ENCODE results near the gene MOGAT1. TPM values are rescaled to one million over a fixed set of nuclear protein-coding genes. Genes with fewer than 3 reads are reported as not detected.

Gene MOGAT1
- total RNA-seq, 1 donor: not detected

- no peaks in the 10 kb centered on the region for H4K20me1 ChIP-seq (ENCODE audit: insufficient read depth, low read length)
- no peaks in the 10 kb centered on the region for H3K9me3 ChIP-seq (ENCODE audit: low read depth, low read length)
- H3K4me1 ChIP-seq (ENCODE audit: insufficient read depth, low read length): peaks cover 18% of the 10 kb centered on the region
- DNase-seq (ENCODE audit: insufficient read length, low spot score, missing footprints): no peak
- no peak for TF ChIP-seq CTCF (IDR thresholded peaks at IDR 0.05; ENCODE audit: extremely low read depth, low read depth, low read length)
- no peaks in the 10 kb centered on the region for H3K27me3 ChIP-seq (ENCODE audit: insufficient read depth, low read length)
- H3K4me3 ChIP-seq (ENCODE audit: insufficient read depth, low read length): no peak overlapping the region
- H3K36me3 ChIP-seq (ENCODE audit: insufficient read depth, low read length): no peaks in the 10 kb centered on the region
- no peaks in the 10 kb centered on the region for H3K79me2 ChIP-seq (ENCODE audit: insufficient read depth, low read length)
- no peak overlapping the region for H3K4me2 ChIP-seq (ENCODE audit: insufficient read depth, low read length)
- H3K27ac ChIP-seq (ENCODE audit: low read depth, low read length): no peak overlapping the region
- H2AFZ ChIP-seq (ENCODE audit: low read length): peak overlapping the region; percentile 26
These were observed 59.8 kb downstream of the MOGAT1 start for GRCh38 chr2:222731201-222731621.

GRCh38 chr2:222732489-222733178 lies 61.2 kb downstream of the MOGAT1 start:
- Histone ChIP-seq H3K9me3 (ENCODE audit: low read depth, low read length) (no peaks in the 10 kb centered on the region), H3K4me3 (ENCODE audit: insufficient read depth, low read length) (no peak overlapping the region), H3K27me3 (ENCODE audit: insufficient read depth, low read length) (no peaks in the 10 kb centered on the region), H3K79me2 (ENCODE audit: insufficient read depth, low read length) (no peaks in the 10 kb centered on the region), H4K20me1 (ENCODE audit: insufficient read depth, low read length) (no peaks in the 10 kb centered on the region), H3K4me2 (ENCODE audit: insufficient read depth, low read length) (no peak overlapping the region), H2AFZ (ENCODE audit: low read length) (no peak overlapping the region), H3K36me3 (ENCODE audit: insufficient read depth, low read length) (no peaks in the 10 kb centered on the region), H3K27ac (ENCODE audit: low read depth, low read length) (no peak overlapping the region), H3K4me1 (ENCODE audit: insufficient read depth, low read length) (peaks cover 21% of the 10 kb centered on the region)
- DNase-seq (ENCODE audit: insufficient read length, low spot score, missing footprints): no peak
- TF ChIP-seq CTCF (IDR thresholded peaks at IDR 0.05; ENCODE audit: extremely low read depth, low read depth, low read length): no peak

GRCh38 chr2:222733470-222733845 lies 62.0 kb downstream of the MOGAT1 start:
- no peaks in the 10 kb centered on the region for H4K20me1 ChIP-seq (ENCODE audit: insufficient read depth, low read length)
- no peak for DNase-seq (ENCODE audit: insufficient read length, low spot score, missing footprints)
- H3K27ac ChIP-seq (ENCODE audit: low read depth, low read length): no peak overlapping the region
- H3K27me3 ChIP-seq (ENCODE audit: insufficient read depth, low read length): no peaks in the 10 kb centered on the region
- no peaks in the 10 kb centered on the region for H3K79me2 ChIP-seq (ENCODE audit: insufficient read depth, low read length)
- no peak for TF ChIP-seq CTCF (IDR thresholded peaks at IDR 0.05; ENCODE audit: extremely low read depth, low read depth, low read length)
- no peak overlapping the region for H3K4me3 ChIP-seq (ENCODE audit: insufficient read depth, low read length)
- peaks cover 21% of the 10 kb centered on the region for H3K4me1 ChIP-seq (ENCODE audit: insufficient read depth, low read length)
- H3K4me2 ChIP-seq (ENCODE audit: insufficient read depth, low read length): no peak overlapping the region
- no peaks in the 10 kb centered on the region for H3K36me3 ChIP-seq (ENCODE audit: insufficient read depth, low read length)
- no peaks in the 10 kb centered on the region for H3K9me3 ChIP-seq (ENCODE audit: low read depth, low read length)
- H2AFZ ChIP-seq (ENCODE audit: low read length): no peak overlapping the region

GRCh38 chr2:222733846-222734702 lies 62.6 kb downstream of the MOGAT1 start:
- H3K4me2 ChIP-seq (ENCODE audit: insufficient read depth, low read length): peak overlapping the region; percentile 7
- no peak for TF ChIP-seq CTCF (IDR thresholded peaks at IDR 0.05; ENCODE audit: extremely low read depth, low read depth, low read length)
- H4K20me1 ChIP-seq (ENCODE audit: insufficient read depth, low read length): no peaks in the 10 kb centered on the region
- H2AFZ ChIP-seq (ENCODE audit: low read length): peak overlapping the region; percentile 79
- no peaks in the 10 kb centered on the region for H3K36me3 ChIP-seq (ENCODE audit: insufficient read depth, low read length)
- DNase-seq (ENCODE audit: insufficient read length, low spot score, missing footprints): peak; percentile 65
- no peak overlapping the region for H3K27ac ChIP-seq (ENCODE audit: low read depth, low read length)
- no peak overlapping the region for H3K4me3 ChIP-seq (ENCODE audit: insufficient read depth, low read length)
- no peaks in the 10 kb centered on the region for H3K27me3 ChIP-seq (ENCODE audit: insufficient read depth, low read length)
- H3K4me1 ChIP-seq (ENCODE audit: insufficient read depth, low read length): peaks cover 21% of the 10 kb centered on the region
- no peaks in the 10 kb centered on the region for H3K9me3 ChIP-seq (ENCODE audit: low read depth, low read length)
- H3K79me2 ChIP-seq (ENCODE audit: insufficient read depth, low read length): no peaks in the 10 kb centered on the region

Data from osteoblast (primary cell).